PFSK-1 (cell line): ENCODE results near the gene HEG1.

ENCODE experiments used
- FOXP2 ChIP-seq: optimal IDR thresholded peaks from 2 replicates; pipeline ENCODE3; 2011; ENCODE audit warnings: borderline replicate concordance, control low read depth, inconsistent platforms; ENCODE audit not compliant: insufficient read depth; ENCODE audit errors: extremely low read length, extremely low read depth
- POLR2AphosphoS5 ChIP-seq: IDR thresholded peaks from 2 replicates; pipeline ENCODE4 v1.6.1; 2012; ENCODE audit warnings: low read depth, mild to moderate bottlenecking, control low read depth, low read length, moderate library complexity
- SIN3A ChIP-seq: IDR thresholded peaks from 2 replicates; pipeline ENCODE4 v1.6.1; 2012; ENCODE audit warnings: mild to moderate bottlenecking, low read length, moderate library complexity, borderline replicate concordance; ENCODE audit not compliant: insufficient read depth
- TAF1 ChIP-seq: IDR thresholded peaks from 2 replicates; pipeline ENCODE4 v1.6.1; 2012; ENCODE audit warnings: low read length, control low read depth, borderline replicate concordance; ENCODE audit not compliant: insufficient read depth
- TF ChIP-seq, protein P1 (sequence below), 2 experiments: IDR thresholded peaks; 2 replicates each; pipeline versions ENCODE4 v1.6.1 to v1.8.0; 2011 to 2012; ENCODE audit warnings: low read depth in 2 of 2, low read length in 2 of 2, control low read depth in 1 of 2, inconsistent platforms in 1 of 2, mild to moderate bottlenecking in 1 of 2, moderate library complexity in 1 of 2; ENCODE audit not compliant: insufficient read depth in 1 of 2

Gene HEG1

DNA sequence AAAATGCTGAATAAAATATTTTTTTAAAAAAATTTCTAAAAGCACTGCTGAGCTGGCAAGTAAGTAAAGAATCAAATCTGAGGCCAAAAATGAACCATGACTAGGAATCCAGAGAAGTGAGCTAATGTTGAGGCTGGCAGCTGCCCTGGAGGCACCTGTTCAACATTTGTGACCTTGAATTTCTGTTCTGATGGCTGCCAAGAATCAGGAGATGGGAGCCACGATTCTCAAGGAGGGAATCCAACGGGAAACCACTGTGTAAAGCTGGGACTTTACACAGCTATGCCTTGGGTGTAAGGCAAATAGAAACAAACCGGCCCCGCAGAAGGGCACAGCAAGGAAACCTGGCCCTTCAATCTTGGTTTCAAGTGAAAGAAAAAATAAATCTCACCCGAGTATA lies 22.7 kb downstream of the HEG1 start:
- no peak for TF ChIP-seq TAF1
- TF ChIP-seq, protein P1, sequence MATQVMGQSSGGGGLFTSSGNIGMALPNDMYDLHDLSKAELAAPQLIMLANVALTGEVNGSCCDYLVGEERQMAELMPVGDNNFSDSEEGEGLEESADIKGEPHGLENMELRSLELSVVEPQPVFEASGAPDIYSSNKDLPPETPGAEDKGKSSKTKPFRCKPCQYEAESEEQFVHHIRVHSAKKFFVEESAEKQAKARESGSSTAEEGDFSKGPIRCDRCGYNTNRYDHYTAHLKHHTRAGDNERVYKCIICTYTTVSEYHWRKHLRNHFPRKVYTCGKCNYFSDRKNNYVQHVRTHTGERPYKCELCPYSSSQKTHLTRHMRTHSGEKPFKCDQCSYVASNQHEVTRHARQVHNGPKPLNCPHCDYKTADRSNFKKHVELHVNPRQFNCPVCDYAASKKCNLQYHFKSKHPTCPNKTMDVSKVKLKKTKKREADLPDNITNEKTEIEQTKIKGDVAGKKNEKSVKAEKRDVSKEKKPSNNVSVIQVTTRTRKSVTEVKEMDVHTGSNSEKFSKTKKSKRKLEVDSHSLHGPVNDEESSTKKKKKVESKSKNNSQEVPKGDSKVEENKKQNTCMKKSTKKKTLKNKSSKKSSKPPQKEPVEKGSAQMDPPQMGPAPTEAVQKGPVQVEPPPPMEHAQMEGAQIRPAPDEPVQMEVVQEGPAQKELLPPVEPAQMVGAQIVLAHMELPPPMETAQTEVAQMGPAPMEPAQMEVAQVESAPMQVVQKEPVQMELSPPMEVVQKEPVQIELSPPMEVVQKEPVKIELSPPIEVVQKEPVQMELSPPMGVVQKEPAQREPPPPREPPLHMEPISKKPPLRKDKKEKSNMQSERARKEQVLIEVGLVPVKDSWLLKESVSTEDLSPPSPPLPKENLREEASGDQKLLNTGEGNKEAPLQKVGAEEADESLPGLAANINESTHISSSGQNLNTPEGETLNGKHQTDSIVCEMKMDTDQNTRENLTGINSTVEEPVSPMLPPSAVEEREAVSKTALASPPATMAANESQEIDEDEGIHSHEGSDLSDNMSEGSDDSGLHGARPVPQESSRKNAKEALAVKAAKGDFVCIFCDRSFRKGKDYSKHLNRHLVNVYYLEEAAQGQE (IDR thresholded peaks at IDR 0.05; ENCODE audit: insufficient read depth in 1 of 2, low read depth in 2 of 2, low read length in 2 of 2) = no peak

DNA sequence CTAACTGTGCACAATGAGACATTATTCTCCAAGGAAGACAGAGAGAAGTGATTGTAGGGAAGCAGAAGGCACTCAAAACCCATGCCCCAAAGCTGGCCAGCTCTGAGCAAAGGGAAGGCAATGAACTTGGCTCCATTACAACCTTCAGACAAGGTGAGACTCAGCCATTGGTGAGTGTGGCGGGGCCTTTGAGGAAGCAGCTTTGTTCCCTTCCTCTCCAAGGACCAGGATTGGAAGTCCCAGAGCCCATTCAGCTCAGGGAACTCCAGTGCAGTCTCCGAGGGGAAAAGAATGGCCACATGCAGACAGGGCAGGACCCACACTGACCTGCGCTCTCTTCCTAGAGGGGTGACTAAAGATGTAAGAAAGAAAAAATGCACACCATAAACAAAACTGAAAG lies 23.1 kb downstream of the HEG1 start:
- no peak for TF ChIP-seq FOXP2
- no peak for TF ChIP-seq SIN3A
- TF ChIP-seq, protein P1 (IDR thresholded peaks at IDR 0.05; ENCODE audit: insufficient read depth in 1 of 2, low read depth in 2 of 2, low read length in 2 of 2) = no peak
- TF ChIP-seq POLR2AphosphoS5 = no peak
- no peak for TF ChIP-seq TAF1

DNA sequence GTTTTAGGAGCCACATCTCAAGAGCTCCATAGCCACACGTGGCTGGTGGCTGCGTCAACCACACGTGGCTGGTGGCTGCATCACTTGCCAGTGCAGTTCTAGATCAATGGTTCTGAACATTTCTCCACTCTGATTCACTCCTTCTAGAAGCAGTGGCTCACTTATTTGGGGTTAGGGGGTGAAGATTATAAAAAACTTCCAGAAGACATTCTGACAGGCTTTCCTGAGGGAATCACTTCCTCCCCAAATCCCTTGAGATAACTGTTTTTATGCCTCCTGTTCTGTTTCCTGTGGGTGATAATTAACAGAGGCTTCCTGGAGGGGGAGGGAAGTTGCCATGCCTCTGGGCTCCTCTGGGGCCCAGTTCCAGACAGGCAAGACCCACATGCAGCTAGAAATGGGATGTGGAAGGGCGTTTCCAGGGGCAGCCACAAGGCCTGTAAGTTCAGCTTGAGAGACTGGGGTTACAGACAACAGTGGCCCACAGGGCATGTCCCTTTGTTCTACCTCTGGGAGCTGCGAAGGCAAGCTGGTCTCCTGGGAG lies 23.6 kb downstream of the HEG1 start:
- TF ChIP-seq POLR2AphosphoS5 = no peak
- TF ChIP-seq FOXP2 = no peak
- TF ChIP-seq TAF1 = no peak
- no peak for TF ChIP-seq SIN3A
- TF ChIP-seq, protein P1 (IDR thresholded peaks at IDR 0.05; ENCODE audit: insufficient read depth in 1 of 2, low read depth in 2 of 2, low read length in 2 of 2) = no peak

DNA sequence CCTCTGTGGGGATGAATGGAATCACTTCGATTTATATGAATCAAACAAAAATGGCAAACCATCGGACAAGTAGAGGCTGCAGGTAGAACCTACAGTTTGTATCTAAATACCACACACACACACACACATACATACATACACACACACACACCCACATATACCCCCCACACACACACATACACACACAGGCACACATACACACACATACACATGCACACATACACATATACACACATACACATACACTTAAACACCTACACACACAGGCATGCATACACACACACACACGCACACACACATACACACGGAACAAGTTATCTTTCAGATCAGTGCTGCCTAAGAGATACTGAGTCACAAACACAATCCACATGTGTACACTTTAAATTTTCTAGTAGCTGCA lies 24.3 kb downstream of the HEG1 start:
- TF ChIP-seq SIN3A = no peak
- TF ChIP-seq FOXP2 = no peak
- TF ChIP-seq TAF1 = no peak
- TF ChIP-seq, protein P1 (IDR thresholded peaks at IDR 0.05; ENCODE audit: insufficient read depth in 1 of 2, low read depth in 2 of 2, low read length in 2 of 2) = no peak
- TF ChIP-seq POLR2AphosphoS5 = no peak

DNA sequence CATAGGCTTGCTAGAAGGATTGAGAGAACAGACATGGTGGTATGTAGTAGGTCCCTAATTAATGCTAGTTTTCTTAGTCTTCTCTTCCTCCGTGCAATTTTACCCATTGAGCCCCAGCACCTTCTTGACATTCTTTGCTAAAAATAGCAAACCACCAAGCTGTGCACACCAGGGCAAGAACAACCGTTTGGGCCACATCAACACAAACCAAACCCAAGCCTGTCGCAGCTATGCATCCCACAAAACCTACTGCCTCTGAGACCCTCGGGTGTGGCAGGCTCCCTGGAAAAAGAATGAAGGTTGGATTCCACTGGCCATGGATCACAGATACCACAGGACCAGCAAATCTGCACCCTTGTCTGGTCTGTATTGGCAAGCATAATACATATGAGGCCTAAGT lies 27.1 kb downstream of the HEG1 start:
- TF ChIP-seq POLR2AphosphoS5 (no peak), FOXP2 (no peak), TAF1 (no peak), SIN3A (no peak)
- TF ChIP-seq, protein P1 (IDR thresholded peaks at IDR 0.05; ENCODE audit: insufficient read depth in 1 of 2, low read depth in 2 of 2, low read length in 2 of 2) = no peak
